GM18511 (cell line): Measurements from ENCODE around the gene ARHGAP10.

Experiments
- ATAC-seq: cut with Tn5 transposase; IDR thresholded peaks from one replicate; pipeline ENCODE4 v1.9.1; 2021; ENCODE audit warnings: mild to moderate bottlenecking, moderate library complexity; ENCODE audit not compliant: unreplicated experiment

ARHGAP10 gene

GRCh38 chr4:148057984-148058859 is 326.3 kb downstream of the ARHGAP10 start:
- ATAC-seq: no peak

- no peak for ATAC-seq
These were observed 327.8 kb downstream of the ARHGAP10 start for GRCh38 chr4:148059617-148060180.

- ATAC-seq: no peak
These were observed 328.6 kb downstream of the ARHGAP10 start for GRCh38 chr4:148060264-148061140.

GRCh38 chr4:148061141-148061481 is 329.2 kb downstream of the ARHGAP10 start:
- ATAC-seq: no peak

- ATAC-seq: no peak
These were observed 329.9 kb downstream of the ARHGAP10 start for GRCh38 chr4:148061795-148062194.

GRCh38 chr4:148062301-148062950 is 330.5 kb downstream of the ARHGAP10 start:
- ATAC-seq: no peak

- ATAC-seq: no peak
These were observed 332.6 kb downstream of the ARHGAP10 start for GRCh38 chr4:148064451-148064850.

GRCh38 chr4:148065075-148065474 is 333.2 kb downstream of the ARHGAP10 start:
- no peak for ATAC-seq

- no peak for ATAC-seq
These were observed 335.5 kb downstream of the ARHGAP10 start for GRCh38 chr4:148067301-148067916.

- ATAC-seq: no peak
These were observed 336.4 kb downstream of the ARHGAP10 start for GRCh38 chr4:148068065-148068911.

GRCh38 chr4:148069086-148069894 is 337.4 kb downstream of the ARHGAP10 start:
- ATAC-seq: no peak

GRCh38 chr4:148069895-148070178 is 337.9 kb downstream of the ARHGAP10 start:
- no peak for ATAC-seq

GRCh38 chr4:148071009-148071408 is 339.1 kb downstream of the ARHGAP10 start:
- no peak for ATAC-seq

- no peak for ATAC-seq
These were observed 340.9 kb downstream of the ARHGAP10 start for GRCh38 chr4:148072789-148073188.

- no peak for ATAC-seq
These were observed 341.5 kb downstream of the ARHGAP10 start for GRCh38 chr4:148073349-148073748.

GRCh38 chr4:148074462-148074861 is 342.6 kb downstream of the ARHGAP10 start:
- ATAC-seq: no peak

- no peak for ATAC-seq
These were observed 343.6 kb downstream of the ARHGAP10 start for GRCh38 chr4:148075438-148075837.

- ATAC-seq: no peak
These were observed 345.1 kb downstream of the ARHGAP10 start for GRCh38 chr4:148076964-148077363.

- ATAC-seq: no peak
These were observed 345.7 kb downstream of the ARHGAP10 start for GRCh38 chr4:148077581-148077980.
